HFF-Myc (cell line): ENCODE measurements around the gene LINGO1.
A peak's percentile ranks its signal among the peaks of the same experiment; 100 is the strongest.

Source experiments
- DNase-seq: peaks from one replicate; pipeline ENCODE4 v3.0.0-alpha.2; 2011; ENCODE audit warnings: low read depth; ENCODE audit errors: extremely low read depth
- H3K4me3 ChIP-seq: replicated peaks from 2 replicates; pipeline ENCODE4 v1.5.1; 2011; ENCODE audit warnings: low read depth, mild to moderate bottlenecking, control low read depth, low read length
- TF ChIP-seq, protein P1 (sequence below): IDR thresholded peaks from 2 replicates; pipeline ENCODE4 v1.5.1; 2012; ENCODE audit warnings: mild to moderate bottlenecking, low read depth, low read length, control low read depth; ENCODE audit errors: missing control alignments

The LINGO1 gene

DNA sequence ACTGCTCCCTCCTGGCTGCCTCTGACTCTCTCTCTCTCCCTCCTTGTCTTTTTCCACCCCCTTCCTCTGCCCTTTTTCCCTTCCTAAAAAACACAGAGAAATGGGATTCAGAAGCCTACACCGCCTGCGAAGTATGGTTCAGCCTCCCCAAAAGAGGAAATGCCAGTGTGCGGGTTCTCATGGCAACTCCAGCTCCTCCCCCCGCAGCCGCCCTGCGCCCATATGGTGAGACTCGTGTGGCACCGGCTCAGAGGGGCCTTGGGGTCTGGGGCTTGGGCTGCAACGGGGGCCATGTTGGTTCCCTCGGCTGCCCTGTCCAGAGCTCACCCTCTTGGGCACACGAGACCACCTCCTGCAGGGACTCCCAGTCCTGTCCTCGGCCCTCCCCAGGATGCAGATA is 23.6 kb upstream of the LINGO1 start:
- TF ChIP-seq, protein P1, sequence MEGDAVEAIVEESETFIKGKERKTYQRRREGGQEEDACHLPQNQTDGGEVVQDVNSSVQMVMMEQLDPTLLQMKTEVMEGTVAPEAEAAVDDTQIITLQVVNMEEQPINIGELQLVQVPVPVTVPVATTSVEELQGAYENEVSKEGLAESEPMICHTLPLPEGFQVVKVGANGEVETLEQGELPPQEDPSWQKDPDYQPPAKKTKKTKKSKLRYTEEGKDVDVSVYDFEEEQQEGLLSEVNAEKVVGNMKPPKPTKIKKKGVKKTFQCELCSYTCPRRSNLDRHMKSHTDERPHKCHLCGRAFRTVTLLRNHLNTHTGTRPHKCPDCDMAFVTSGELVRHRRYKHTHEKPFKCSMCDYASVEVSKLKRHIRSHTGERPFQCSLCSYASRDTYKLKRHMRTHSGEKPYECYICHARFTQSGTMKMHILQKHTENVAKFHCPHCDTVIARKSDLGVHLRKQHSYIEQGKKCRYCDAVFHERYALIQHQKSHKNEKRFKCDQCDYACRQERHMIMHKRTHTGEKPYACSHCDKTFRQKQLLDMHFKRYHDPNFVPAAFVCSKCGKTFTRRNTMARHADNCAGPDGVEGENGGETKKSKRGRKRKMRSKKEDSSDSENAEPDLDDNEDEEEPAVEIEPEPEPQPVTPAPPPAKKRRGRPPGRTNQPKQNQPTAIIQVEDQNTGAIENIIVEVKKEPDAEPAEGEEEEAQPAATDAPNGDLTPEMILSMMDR, result no peak
- H3K4me3 ChIP-seq, result no peak overlapping the region
- no peak for DNase-seq

DNA sequence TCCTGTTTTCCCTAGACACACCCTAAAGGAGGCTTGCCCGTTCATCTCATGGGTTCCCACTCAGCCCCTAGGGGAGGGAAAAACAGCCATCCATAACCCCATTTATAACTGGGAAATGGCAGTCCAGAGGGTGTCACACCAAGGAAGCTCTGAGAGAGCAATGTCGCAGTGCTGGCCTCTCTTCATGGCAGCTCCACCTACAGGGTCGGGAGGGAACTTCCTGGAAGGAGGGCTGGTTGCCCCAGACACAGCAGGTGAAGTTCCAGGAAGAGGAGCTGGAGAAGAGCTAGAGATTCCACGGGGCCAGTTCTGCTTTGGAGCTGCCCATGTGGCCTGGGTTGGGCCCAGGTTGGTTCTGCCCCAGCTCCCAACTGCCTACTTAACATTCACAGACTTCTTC is 22.3 kb upstream of the LINGO1 start:
- no peak for DNase-seq
- TF ChIP-seq, protein P1, result peak; percentile 52
- H3K4me3 ChIP-seq, result no peak overlapping the region

DNA sequence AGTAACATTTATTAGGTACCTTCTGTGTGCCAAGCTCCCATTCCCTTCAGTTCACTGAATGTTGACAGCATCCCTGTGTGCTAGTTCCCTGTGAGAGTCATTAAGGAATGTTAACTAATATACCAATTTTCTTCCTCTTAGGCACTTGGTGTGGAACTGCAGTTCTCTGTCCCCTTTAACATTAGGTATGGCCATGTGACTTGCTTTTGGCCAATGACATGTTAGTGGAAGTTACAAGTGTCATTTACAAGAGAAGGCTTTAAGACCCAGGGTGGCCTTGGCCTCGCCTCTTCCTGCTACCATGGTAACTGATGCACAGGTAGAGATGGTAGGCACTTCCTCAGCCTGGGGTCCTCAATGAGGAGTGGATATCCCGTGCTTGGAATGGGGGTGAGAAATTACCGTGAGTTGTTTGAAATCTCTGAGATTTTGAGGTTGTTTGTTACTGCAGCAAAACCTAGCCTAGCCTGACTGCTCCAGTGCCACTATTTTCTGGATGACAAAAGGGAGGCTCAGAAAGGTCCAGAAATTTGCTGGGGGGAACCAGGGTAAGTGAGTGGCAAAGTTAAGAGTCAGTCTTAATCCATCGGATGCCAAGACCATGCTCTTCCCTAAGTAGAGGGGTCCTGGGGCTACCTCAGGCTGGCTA is 21.2 kb upstream of the LINGO1 start:
- no peak overlapping the region for H3K4me3 ChIP-seq
- no peak for DNase-seq
- TF ChIP-seq, protein P1, result no peak

DNA sequence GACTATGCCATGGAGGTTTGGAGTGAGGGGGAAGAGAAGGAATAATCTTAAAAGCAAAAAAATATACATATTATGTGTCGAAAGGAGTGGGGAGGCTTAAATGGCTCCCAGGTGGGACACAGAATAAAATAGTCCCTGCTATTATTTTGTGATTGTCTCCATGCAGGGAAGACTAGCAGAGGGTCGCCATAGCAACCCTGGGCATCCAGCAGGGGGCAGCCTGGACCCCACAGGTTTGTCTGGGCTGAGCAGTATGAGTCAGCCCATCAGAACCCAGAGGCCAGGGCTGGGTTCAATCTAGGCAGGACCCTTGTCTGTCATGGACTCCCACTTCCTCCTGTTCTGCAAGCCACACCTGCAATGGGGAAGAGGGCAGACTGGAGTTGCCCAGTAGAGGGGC is 17.6 kb upstream of the LINGO1 start:
- TF ChIP-seq, protein P1, result peak; percentile 48
- no peak for DNase-seq
- H3K4me3 ChIP-seq, result no peak overlapping the region

DNA sequence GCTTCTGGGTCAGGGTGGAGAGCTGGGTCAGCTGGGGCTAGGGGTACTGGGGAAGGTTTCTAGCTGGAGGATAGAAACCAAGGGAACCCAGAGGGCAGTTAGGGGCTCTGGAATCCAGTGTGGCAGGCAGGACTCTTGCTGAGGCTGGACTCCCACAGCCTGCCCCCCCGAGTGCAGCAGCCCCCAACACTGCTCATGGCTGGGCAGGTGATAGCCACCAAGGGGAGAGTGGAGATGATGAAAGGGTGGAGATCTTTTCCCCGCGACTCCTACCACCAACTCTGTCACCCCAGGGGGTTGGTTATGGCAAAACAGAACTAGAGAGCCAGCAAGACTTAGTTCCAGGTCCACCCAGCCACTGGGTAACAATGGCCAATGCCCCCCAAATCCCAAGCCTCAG is 16.9 kb upstream of the LINGO1 start:
- no peak for DNase-seq
- H3K4me3 ChIP-seq, result no peak overlapping the region
- TF ChIP-seq, protein P1, result no peak

DNA sequence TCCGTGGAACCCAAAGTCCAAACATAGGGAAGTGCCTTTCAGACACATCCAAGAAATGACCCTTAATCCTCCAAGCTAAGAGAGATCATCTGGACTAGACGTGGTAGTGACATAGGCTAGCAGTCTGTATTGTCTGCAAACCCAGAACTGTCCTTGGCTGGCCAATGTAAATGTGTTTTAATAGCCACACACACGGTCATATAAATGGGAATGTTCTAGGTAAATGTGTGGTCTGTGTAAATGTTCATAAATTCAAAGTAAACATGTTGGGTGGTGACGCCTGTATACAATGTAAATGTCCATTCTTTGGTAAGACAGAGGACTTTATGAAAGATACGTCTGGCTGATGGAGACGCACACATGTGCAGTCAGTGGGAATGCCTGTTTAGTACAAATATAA is 16.3 kb upstream of the LINGO1 start:
- no peak overlapping the region for H3K4me3 ChIP-seq
- TF ChIP-seq, protein P1, result no peak
- DNase-seq, result no peak

DNA sequence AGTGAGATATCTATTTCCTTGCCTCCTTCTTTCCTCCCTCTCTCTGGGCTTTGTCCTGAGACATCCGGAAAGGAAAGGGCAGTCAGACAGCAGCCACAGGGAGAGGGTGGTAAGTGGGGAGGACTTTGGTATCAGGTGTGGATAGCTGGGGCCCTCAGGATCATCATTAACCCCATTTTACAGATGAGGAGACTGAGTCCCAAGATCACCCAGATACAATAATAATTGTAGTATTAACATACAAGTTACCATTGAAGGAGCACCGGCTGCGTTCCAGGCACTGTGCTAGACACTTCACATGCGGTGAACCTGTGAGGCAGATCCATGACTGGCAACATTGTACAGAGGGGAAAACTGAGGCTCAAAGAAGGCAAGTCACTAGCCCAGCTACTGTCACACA is 15.2 kb upstream of the LINGO1 start:
- DNase-seq, result no peak
- H3K4me3 ChIP-seq, result no peak overlapping the region
- TF ChIP-seq, protein P1, result no peak
